BJ (cell line): ENCODE data around the gene FUBP1. TPM values are rescaled to one million over a fixed set of nuclear protein-coding genes. Genes with fewer than 3 reads are reported as not detected.
A peak's percentile ranks its signal among the peaks of the same experiment; 100 is the strongest.
"Not testable (repeated sequence)": the region's sequence is repeated elsewhere in the genome, so short reads cannot be mapped to it uniquely, and the experiment has no call there.

Experiments used
- CTCF ChIA-PET: fragments of 350-600 bp; formaldehyde crosslinking; extraction: SDS; loops from one replicate; lab custom pipeline; 2021; ENCODE audit warnings: antibody characterized with exemption, inconsistent platforms; lab: Yijun Ruan, JAX
- POLR2A ChIA-PET: fragments of 300-600 bp; sonication (Branson Sonifier 250); formaldehyde crosslinking; extraction: SDS; loops from one replicate; lab custom pipeline; 2021; ENCODE audit warnings: antibody characterized with exemption; lab: Charles Lee
- DNase-seq: peaks from one replicate; pipeline ENCODE4 v3.0.0-alpha.2; 2011; ENCODE audit warnings: low read depth
- H3K27me3 ChIP-seq: 2 replicates; pipeline ENCODE4 v1.6.0; 2011; ENCODE audit warnings: low read length; ENCODE audit not compliant: control insufficient read depth, insufficient read depth
- H3K36me3 ChIP-seq: 2 replicates; pipeline ENCODE4 v1.5.1; 2011; ENCODE audit warnings: low read length; ENCODE audit not compliant: control insufficient read depth, insufficient read depth
- H3K4me3 ChIP-seq: 2 replicates; pipeline ENCODE4 v1.5.1; 2011; ENCODE audit warnings: low read depth, mild to moderate bottlenecking, control low read depth, low read length
- polyA plus RNA-seq: library from polyadenylated mRNA; depleted of rRNA; stranded (reverse); fragments of >200 nt; gene quantifications from 2 replicates; pipeline ENCODE4 v1.2.3, GENCODE V29; 2011
- TF ChIP-seq, protein P1 (sequence below): IDR thresholded peaks from 2 replicates; pipeline ENCODE4 v1.5.1; 2011; ENCODE audit warnings: low read depth, mild to moderate bottlenecking, control low read depth, inconsistent platforms, low read length, moderate library complexity; ENCODE audit not compliant: insufficient read depth

The FUBP1 gene
- polyA plus RNA-seq, 1 experiment, result 79.0 TPM

DNA sequence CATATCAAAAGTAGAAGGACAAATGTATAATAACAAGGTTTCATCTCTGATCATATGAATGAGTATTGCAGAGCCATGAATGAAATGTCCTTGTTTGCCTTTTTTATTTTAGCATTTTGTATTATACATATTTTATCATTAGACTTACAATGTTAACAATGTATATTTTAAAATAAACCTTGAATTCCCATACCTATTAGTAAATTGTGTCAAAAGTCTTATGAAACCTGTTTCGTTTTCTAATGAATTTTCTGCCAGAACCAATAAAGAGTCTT lies 26.5 kb upstream of the FUBP1 start:
- DNase-seq, result no peak
- Histone ChIP-seq H3K36me3 (no peaks in the 10 kb centered on the region), H3K27me3 (no peaks in the 10 kb centered on the region), H3K4me3 (peak overlapping the region; percentile 68)
- ChIA-PET POLR2A (interaction anchor here (0.7 to 2.6 kb wide), 6 partner anchors 11 to 96 kb away, joined by 3 to 12 read pairs (median 4); partner anchors contain the start of gene FUBP1), CTCF (interaction anchor here (0.8 to 1.9 kb wide), 6 partner anchors 9 to 851 kb away, joined by 4 to 8 read pairs (median 4); partner anchors contain the start of gene FUBP1)
- TF ChIP-seq, protein P1, sequence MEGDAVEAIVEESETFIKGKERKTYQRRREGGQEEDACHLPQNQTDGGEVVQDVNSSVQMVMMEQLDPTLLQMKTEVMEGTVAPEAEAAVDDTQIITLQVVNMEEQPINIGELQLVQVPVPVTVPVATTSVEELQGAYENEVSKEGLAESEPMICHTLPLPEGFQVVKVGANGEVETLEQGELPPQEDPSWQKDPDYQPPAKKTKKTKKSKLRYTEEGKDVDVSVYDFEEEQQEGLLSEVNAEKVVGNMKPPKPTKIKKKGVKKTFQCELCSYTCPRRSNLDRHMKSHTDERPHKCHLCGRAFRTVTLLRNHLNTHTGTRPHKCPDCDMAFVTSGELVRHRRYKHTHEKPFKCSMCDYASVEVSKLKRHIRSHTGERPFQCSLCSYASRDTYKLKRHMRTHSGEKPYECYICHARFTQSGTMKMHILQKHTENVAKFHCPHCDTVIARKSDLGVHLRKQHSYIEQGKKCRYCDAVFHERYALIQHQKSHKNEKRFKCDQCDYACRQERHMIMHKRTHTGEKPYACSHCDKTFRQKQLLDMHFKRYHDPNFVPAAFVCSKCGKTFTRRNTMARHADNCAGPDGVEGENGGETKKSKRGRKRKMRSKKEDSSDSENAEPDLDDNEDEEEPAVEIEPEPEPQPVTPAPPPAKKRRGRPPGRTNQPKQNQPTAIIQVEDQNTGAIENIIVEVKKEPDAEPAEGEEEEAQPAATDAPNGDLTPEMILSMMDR, result no peak

DNA sequence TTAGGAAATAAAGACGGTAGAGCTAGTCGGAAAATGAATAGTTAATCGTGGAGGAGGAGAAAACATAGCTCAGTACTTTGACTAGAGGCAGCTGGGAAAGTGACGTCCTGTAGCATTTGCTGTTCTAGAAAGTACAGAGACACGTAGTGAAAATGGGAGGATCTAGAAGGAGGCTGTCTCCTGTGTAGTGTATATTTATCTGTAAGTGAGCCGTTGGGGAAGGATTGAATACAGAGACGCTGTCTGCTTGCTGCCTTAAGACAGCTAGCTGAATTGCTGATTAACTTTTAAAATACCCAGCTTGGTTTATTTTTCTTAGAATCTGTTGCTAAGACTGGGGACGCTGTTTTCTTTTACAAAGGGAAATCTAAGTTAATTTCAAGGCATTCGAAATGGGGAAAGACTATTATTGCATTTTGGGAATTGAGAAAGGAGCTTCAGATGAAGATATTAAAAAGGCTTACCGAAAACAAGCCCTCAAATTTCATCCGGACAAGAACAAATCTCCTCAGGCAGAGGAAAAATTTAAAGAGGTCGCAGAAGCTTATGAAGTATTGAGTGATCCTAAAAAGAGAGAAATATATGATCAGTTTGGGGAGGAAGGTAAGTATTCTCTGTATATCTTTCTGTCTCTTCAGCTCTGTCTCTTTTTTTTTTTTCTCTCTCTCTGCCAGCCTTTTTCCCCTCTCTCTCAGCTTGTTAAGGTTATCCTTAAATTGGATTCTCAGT lies 26.0 kb upstream of the FUBP1 start, which contains the start of gene DNAJB4:
DNAJB4 (plus strand) TSS at position 221 of the 729 bp plus-strand sequence; CDS start at position 393, 172 bp downstream.
- POLR2A ChIA-PET, result interaction anchor here (0.5 to 2.6 kb wide), 9 partner anchors 10 to 366 kb away, joined by 3 to 12 read pairs (median 5); partner anchors contain the start of gene FUBP1
- peak; percentile 90 for DNase-seq
- CTCF ChIA-PET, result interaction anchor here (0.6 to 1.9 kb wide), 8 partner anchors 9 to 851 kb away, joined by 3 to 9 read pairs (median 4); no protein-coding TSS in a partner anchor
- peak within 1 kb of the TSS; percentile 68 for H3K4me3 ChIP-seq
- H3K27me3 ChIP-seq, result no peaks in the 10 kb centered on the region
- TF ChIP-seq, protein P1, result no peak
- H3K36me3 ChIP-seq, result no peaks in the 10 kb centered on the region

DNA sequence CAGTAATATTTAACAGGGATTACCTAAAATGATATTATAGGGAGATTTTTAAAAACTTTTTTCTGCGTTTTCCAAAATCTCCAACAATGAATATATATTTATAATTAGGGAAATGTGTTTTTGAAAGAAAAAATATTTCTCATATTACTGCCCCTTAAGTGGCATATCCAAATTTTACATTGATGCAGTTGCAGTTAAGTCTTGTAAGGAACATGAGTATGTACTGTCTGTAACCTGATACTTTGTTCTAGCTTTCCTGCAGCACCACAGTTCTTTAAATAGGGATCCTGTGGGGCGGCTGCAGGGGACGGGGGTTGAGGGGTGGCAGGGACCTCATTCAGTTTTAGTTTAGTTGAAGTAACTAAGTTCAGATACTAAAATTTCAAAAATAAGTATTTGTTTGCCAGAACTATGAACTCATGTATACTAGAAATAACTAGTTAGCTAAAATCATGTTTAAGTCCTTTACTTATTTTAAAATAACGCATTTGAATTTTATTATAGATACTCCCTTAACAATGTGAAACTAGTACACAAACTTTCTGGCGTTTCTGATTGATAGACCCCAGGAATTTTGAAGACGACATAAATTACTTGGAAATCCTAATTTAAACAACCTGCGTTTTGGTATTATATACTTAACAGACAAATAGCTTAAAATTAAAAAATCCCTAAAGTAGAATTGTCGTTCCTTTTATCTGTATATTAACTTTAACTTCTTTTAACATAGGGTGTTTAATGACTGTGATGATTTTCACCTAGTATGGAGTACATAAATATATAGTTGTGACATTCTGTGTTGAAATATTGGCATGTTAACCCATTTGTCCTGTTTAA lies 25.2 kb upstream of the FUBP1 start:
- TF ChIP-seq, protein P1, result no peak
- H3K36me3 ChIP-seq, result no peaks in the 10 kb centered on the region
- ChIA-PET CTCF (interaction anchor here (0.6 to 1.9 kb wide), 7 partner anchors 8 to 1075 kb away, joined by 3 to 9 read pairs (median 4); no protein-coding TSS in a partner anchor), POLR2A (interaction anchor here (0.5 to 2.6 kb wide), 10 partner anchors 10 to 367 kb away, joined by 3 to 14 read pairs (median 5); partner anchors contain the start of genes FUBP1 and MIGA1)
- no peaks in the 10 kb centered on the region for H3K27me3 ChIP-seq
- DNase-seq, result peak; percentile 19
- peak overlapping the region; percentile 68 for H3K4me3 ChIP-seq

DNA sequence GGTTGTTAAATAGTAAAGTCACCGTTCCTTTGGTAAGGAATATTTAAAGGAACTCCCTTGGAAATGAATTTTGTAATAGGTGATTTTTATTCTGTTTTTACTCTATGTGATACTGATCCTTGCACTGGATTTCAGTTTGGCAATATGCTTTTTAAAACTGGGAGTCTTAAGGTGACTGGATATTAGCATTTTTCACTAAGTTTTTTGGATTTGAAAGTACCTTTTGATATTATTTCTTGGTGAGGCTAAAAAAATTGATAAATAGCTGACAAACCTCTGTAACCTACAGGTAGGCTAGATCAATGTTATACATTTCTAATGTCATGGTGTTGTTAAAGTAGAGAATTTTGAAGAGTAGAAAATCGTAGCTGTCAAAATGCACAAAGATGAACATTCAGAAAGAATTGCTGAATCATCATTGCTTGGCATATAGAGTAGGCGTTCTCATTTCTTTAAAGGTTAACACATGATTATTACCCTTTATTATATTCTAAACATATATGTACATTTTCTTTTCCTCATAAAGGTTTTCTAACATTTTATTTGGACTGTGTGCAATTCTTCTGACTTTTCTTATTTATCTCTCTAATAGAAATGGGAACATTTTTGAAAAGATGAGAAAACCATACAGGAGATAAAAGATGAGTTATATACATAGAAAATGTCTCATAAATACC lies 24.3 kb upstream of the FUBP1 start:
- no peaks in the 10 kb centered on the region for H3K36me3 ChIP-seq
- DNase-seq, result no peak
- no peaks in the 10 kb centered on the region for H3K27me3 ChIP-seq
- no peak overlapping the region for H3K4me3 ChIP-seq
- ChIA-PET CTCF (interaction anchor here (1.9 kb wide), 1 partner anchor 7 kb away, joined by 7 read pairs; no protein-coding TSS in a partner anchor), POLR2A (interaction anchor here (1.2 kb wide), 1 partner anchor 23 kb away, joined by 3 read pairs; no protein-coding TSS in a partner anchor)
- TF ChIP-seq, protein P1, result no peak

DNA sequence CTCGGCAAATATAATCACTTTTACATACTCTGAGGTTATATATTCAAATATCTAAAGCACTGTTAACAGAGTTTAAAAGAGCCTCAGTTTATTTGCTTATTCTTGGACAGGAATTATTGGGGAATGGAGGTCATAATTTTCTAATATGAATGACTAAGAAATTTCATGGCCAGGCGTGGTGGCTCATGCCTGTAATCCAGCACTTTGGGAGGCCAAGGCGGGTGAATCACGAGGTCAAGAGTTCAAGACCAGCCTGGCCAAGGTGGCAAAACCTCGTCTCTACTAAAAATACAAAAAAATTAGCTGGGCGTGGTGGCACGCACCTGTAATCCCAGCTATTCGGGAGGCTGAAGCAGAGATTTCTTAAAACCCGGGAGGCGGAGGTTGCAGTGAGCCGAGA lies 21.7 kb upstream of the FUBP1 start:
- H3K36me3 ChIP-seq, DNase-seq, H3K4me3 ChIP-seq, POLR2A ChIA-PET, H3K27me3 ChIP-seq: not testable (repeated sequence)
- CTCF ChIA-PET, result interaction anchor here (0.9 to 1.4 kb wide), 2 partner anchors 10 to 20 kb away, joined by 3 to 4 read pairs; no protein-coding TSS in a partner anchor
